ENCODE measurements around the gene CLK3. TPM values are rescaled to one million over a fixed set of nuclear protein-coding genes. Genes with fewer than 3 reads are reported as not detected.
"Not testable (repeated sequence)": the region's sequence is repeated elsewhere in the genome, so short reads cannot be mapped to it uniquely, and the experiment has no call there.

Gene CLK3
- total RNA-seq, 1 donor from 2014 or later, result 82.2 TPM

DNA sequence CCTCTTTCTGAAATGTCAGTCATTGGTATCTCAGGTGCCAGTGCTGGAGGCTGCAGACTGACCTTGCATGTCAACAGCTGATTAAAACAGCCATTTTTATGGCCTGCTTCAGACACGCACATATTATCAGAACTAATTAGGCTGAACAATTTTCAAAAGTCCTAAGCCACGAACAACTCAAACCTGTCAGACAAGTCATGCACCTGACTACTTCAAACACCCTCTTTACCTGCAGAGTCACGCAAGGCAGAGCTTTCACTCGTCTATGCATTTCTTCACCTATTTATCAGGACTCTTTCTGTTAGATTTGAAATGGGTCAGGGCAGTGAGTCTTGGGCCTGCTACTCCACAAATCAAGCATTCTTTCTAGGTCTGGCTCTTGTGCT, 26.7 kb downstream of the CLK3 start:
- DNase-seq (ENCODE audit: low spot score), result no peak

DNA sequence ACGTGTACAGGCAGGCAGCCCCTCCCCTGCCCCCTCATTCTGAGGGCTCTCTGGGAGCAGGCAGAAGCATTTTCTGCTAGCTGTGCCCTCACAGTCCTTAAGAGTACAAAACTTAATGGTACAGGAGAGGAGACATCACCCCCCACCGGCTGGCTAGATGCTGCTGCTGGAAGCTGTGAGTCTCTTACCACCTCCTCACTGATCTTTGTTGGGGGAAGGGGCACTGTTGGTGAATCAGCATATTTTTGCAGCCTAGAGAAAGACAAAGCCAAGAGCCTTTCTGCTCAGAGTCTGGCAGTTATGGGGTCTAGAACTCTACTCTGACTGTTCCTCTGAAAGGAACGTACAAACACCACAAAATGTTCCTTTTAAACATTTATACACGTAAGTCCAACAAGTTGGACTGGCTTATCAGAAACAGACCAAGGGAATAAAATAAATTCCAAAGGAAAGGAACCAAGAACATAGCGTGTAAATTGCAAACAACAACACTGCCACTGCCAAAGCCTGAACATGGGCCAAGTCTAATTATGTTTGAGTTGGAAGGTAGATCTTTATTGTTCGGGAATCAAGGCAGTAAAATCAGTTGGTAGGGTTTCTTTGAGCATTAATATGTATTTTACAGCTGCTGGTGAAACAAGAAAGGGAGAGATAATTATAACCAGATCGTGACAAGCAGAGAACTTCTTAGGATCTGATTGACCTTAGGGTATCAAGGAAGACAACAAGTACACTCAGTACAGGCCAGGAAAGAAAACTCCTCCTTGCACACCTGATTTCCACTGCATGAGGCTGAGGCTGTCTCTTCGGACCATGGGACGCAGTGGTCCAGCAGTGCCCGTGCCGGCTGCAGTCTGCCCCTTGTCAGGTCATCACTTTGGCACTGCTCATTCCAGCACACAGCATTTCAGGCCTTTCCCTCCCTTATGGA, 27.4 kb downstream of the CLK3 start:
- DNase-seq (ENCODE audit: low spot score), result no peak

DNA sequence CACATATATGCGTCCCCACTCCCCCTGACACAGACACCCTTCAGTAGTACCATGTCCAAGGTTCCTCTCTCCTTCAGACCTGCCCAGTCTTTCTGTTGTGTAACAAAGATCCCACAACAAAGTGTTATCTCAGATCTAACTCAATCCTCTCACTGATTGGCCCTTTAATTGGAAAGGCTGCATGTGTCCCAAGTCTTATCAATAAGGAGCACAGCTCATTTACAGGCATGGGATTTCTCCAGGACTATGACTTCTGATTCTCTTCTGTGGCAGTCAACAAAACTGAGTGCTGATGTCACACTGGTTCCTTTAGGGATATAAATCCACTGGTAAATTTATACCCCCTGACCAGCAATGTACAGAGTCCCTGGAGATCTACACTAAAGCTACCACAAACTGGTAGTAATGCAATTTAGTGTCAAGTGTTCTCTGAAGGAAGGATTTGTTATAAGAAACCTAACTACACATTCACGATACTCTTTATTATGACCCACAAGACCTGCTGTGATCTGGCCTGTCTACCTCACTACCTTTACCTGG, 28.1 kb downstream of the CLK3 start:
- no peak for DNase-seq (ENCODE audit: low spot score)

DNA sequence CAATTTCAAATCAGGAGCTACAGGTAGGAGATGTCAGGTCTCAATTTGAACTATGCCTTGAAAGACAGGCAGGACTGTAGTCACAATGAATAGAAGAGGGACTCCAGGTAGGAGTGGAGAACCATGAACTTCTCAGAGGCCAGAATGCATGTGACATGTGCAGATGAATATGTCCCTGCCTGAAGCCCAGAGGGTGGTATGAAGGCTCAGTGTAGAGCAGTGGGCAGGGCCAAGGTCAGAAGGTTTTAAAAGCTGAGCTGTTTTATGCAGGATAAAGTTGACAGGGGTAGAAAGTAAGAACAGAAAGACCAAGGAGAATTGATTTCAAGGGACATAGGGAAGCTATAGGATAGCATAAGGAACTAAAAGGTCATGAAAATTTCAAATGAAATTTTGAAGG, 30.8 kb downstream of the CLK3 start:
- DNase-seq (ENCODE audit: low spot score), result no peak

DNA sequence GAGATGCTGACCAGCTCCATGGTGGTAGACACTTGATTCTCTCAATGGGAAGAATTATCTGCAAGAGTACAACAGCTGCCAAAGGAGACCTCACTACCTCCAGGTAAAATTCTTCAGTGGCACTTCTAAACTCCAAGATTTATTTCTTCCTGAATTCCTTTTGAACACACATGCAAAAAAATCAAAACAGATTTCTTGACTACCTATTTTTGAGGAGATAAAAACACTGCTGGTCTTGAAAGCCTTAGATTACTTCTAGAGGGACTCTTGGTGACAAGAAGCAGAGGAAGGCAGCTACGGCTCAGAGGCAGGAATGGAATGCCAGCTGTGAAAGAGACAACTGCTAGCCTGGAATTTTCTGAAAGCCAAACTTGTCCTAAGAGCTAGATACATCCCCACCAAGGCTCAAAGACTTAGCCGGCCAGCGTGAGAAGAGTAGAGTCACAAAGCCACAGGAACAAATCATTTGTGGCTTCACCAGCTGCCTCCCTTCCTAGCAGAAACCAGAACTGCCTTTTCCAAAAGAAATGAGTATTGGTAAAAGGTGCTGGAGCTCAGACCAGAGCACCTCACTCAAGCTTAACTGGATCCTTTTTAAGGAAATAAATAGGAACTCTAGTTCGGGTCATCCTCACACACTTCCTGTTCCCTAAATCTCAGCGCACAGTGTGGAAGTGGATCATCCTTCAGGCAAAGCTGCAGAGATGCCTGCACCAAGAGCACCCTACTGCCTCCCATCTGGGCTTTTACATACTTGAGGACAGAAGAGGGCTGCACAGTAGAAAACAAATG, 32.6 kb downstream of the CLK3 start:
- DNase-seq (ENCODE audit: low spot score), result no peak

DNA sequence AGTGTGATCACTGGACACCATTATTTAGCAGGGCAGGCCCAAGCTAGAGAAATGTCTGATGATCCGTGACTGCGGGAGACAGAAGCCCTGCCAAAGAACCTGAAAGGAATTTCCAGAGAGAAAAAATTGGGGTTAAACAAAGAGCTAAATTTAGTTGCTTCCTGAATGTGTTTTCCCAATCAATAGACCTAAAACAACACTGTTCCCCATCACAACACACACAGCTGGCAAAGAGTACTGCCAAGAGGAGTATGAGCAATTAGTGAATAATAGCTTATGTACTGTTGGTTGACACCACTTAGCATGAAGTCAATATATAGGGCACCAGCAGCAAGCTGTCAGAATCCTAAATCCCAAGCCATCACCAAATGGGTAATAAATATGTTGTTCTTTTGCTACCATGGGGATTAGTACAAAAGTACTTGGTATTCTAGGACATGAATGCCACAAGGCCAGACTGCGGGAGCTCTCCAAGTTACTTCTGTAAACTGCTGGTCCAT, 35.7 kb downstream of the CLK3 start:
- DNase-seq (ENCODE audit: low spot score), result no peak

DNA sequence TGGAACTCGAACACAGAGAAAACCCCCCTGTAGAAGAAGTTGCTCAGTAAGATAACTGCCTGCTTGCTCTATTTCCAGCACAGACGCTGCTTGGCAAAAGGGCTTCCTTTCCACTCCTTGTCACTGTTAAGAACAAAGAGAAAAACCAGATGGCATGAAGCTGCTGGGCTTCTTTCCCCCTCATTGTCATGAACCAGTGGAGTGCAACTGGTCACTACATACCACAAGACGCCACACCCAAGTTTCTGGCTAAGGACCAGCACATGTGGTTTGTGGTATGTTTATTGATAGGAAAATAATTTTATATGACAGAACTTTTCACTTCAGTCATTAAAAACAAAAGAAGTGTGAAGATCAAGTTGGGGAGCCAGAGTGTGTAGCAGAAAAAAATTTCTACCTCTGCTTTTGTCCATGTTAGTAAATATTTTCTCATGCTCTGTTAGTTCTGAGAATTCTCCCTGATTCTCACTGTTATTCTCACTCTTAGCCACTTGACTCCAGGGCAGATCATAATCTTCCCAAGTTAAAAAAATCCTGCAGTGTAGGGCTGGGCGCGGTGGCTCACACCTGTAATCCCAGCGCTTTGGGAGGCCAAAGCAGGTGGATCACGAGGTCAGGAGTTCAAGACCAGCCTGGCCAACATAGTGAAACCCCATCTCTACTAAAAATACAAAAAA, 37.9 kb downstream of the CLK3 start:
- DNase-seq (ENCODE audit: low spot score), result peak; percentile 48

DNA sequence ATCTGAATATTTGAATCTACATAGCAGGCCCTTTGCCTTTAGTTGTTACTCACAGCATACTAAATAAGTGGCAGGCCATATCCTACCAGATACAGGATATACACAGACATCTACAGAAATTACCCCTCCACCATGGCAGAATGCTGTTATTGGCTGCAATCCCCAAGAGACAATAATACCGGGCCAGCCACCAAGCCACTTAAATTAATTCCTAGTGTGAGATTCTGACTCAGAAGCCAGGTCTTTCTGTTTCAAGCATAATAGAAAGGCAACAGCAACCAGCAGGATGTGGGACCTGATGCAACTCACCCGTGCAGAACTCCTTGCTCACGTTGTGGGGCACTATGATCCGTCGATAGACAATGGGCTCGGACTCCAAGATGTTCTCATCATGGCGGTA, 39.8 kb downstream of the CLK3 start:
- no peak for DNase-seq (ENCODE audit: low spot score)

DNA sequence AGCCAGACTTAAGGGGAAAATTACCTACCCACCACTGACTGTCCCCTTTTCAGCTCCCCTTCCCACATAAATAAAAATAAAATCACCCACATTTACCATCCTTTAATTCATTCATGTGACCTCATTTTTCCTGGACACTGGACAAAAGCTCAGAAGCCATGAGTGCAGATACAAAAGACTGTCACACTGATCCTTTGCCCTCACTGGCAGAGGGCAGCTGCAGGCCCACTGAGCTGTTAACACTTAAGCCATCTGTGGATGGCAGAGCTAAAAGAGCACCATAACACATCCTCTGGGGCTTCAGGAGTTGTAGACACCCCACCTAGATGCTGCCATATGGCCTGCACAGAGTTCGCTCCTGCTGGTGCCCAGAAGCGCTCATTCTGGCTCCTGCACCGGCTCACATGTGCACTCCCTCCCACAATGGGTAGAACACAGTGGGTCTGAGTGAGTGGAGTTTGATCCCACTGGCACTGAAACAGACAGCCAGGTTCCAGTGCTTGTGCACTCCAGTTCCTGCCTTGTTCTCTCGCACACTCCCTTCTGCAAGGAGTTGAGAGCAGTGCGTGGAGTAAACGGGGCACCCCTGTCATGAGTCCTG, 41.4 kb downstream of the CLK3 start:
- no peak for DNase-seq (ENCODE audit: low spot score)

DNA sequence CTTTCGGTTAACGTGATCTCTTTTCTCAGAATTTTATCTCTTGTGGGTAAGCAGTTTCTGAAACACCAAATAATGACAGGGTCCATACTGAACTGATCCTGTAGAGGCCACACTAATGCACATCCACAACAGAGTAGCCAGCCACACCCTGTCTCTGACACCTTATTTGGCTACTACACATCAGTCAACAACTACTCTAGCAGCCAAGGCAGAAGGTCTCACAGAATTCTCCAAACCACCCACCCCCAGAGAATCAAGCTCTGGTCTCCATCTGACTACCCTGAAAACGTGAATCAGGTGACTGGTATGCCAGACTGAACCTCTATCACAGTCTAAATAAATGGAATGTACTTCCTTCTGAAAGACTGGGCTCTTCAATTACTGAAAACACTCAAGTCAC, 42.2 kb downstream of the CLK3 start:
- DNase-seq (ENCODE audit: low spot score), result no peak

DNA sequence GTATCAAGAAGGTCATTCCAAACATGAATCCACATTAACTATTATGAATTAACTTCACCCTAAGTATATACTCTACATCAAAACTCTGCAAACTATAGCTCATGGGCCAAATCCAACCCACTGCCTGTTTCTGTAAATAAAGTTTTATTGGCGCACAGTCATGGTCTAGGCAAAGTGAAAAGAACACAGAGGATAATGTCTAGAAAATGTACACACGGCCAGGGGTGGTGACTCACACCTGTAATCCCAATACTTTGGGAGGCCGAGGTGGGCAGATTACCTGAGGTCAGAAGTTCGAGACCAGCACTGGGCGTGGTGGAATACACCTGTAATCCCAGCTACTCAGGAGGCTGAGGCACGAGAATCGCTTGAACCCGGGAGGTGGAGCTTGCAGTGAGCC, 45.6 kb downstream of the CLK3 start:
- not testable (repeated sequence) for DNase-seq (ENCODE audit: low spot score)

DNA sequence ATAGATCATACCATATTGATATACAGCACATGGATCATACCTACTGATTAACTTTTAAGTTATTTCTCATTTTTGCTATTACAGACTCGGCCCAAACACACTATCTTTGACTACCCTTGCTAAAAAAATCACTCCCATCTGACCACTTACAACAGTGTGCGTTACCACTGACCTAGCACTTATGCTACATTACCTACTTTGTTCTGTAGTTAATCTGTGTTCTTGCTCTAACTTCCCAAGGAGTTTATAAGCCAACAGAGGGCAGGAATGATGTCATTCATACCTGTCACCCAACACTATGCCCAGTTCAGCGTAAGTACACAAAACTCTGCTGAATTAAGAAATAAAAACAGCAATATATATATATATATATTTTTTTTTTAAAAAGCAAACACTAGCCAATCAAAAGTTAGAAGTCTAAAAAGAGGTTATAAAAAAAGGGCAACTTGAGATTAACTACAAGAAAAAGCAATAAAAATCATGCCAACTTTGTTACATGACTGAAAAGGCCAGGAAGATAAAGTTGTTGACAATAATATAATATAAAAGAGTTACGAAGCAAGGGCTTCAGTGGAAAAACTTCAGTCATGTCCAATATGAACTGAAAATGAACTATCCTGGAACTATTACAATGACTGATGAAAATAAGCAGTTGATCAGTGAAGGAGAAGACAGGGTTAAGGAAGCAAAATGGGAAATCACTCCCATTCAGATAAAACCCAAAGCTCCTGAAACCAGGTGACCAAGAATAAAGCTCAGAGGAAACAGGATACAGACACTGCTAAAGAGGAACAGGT, 46.6 kb downstream of the CLK3 start:
- no peak for DNase-seq (ENCODE audit: low spot score)

DNA sequence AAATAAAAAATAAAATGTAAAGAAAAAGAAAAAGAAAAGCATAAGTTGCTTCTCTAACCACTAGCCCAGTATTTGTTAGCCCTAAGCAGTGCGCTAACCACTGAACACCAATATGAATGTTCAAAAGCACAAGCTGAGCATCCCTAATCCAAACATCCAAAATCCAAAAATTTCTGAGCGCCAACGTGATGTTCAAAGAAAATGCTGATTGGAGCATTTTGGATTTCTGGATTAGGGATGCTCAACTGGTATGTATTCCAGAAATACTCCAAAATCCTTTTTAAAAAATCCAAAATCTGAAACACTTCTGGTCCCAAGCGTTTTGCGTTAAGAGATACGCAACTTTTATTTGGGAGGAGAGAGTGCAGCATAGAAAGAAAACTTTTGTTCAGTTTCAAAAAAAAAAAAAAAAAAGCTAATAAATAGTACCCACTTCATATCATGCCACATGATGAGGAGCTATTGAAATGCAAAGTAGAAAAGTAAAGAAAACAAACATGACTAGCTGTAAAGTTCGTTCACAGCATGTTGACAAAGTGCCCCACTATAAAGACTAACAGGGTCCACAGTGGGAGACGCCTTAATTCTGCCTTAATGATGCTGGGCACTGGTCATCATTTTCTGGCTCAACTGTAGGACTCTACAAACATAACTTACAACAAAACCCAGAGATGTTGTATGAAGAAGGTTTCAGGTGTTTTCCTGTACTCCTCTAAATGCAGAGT, 47.8 kb downstream of the CLK3 start:
- DNase-seq (ENCODE audit: low spot score), result no peak

DNA sequence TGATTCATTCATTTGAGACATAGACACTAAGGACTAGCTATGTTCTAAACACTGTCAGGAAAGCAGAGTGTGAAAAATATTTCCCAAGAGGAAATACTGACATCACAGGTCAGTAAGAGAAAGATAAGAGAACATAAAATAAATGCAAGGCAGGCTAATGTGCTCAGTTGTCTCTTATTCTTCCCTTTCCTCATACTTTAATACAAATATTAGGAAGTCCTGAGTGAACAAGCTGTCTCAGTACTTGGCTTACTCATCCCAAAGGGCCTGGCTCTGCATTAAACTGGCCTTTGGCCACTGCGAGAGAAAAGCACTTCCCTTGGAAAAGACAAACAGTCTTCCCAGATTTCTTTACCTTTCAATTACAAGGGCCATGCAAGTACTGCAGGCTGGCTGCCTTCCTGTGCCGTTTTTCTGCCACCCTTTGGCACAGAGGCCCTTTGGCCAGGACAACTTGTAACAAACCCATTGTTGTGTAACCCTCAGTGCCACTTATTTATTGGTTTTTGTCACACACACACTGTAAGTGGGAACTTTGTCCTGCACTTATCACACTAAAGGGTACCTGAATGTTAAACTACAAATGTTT, 48.5 kb downstream of the CLK3 start:
- DNase-seq (ENCODE audit: low spot score), result no peak

DNA sequence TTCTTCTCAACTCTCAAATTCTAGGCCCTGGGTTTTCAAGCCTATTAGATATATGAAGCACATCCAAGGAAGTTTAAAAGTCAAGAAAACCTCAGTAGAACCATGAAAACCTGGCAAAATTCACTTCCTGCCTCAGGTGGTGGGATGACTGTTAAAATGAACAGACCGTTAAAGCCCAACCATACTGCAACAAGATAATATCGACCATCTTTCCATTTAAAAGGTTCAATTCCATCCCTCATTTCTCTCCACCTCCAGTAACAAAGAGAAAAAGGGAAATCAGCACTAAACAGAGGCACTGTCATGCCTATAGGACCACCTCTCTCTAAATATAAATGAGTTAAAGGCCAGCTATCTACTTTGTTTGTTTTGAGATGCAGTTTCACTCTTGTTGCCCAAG, 49.0 kb downstream of the CLK3 start:
- DNase-seq (ENCODE audit: low spot score), result no peak

DNA sequence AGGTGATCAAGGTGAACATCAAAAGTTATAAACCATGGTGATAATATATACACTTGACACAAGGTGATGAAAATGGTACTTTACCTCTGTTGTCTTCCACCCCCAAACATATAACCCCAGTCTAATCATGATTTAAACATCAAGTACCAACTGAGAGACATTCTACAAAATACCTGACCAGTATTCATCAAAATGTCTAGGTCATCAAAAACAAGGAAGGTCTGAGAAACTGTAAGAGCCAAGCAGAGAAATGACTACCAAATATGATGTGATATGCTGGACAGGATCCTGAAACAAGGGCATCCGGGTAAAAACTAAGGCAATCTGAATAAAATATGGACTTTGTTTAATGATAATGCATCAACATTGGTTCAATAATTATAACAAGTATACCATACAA, 52.3 kb downstream of the CLK3 start:
- DNase-seq (ENCODE audit: low spot score), result no peak

DNA sequence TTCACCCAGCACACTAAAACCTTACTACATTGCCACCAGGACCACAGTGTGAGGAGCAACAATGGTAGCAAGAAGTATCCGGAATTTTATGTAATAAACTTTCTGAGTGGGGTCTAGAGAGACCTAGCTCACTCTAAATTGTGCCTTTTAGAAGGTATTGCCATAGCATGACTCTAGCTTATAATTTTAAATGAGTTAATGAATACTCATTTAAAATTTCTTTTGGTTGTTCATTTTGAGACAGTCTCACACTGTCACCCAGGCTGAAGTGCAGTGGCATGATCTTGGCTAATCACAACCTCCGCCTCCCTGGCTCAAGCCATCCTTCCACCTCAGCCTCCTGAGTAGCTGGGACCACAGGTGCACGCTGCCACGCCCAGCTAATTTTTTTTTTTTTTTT, 54.0 kb downstream of the CLK3 start:
- no peak for DNase-seq (ENCODE audit: low spot score)

DNA sequence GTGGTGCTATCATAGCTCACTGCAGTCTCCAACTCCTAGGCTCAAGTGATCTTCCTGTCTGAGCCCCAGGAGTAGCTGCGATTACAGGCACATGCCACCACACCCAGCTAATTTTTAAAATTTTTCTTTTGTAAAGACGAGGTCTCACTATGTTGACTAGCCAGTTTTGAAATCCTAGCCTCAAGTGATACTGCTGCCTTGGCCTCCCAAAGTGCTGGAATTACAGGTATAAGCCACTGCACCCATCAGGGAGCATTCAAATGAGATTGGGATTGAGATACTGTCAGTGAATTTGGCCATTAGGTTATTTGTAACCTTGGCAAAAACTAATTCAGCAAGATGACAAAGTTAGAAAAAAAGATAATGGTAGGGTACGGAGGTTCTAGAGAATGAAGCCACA, 58.5 kb downstream of the CLK3 start:
- no peak for DNase-seq (ENCODE audit: low spot score)

DNA sequence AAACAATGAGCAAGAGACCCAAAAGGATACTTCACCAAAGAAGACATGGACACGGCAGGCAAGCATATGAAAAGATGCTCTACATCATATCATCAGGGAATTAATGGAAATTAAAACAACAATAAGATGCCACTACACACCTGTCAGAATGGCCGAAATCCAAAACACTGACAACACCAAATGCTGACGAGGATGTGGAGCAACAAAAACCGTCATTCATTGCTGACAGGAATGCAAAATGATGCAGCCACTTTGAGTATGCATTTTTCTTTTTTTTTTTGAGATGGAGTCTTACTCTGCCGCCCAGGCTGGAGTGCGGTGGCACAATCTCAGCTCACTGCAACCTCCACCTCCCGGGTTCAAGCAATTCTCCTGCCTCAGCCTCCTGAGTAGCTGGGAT, 61.2 kb downstream of the CLK3 start:
- no peak for DNase-seq (ENCODE audit: low spot score)
